Uterus (tissue), 2 donors: ENCODE measurements around the gene SFXN5.

Experiments
- CTCF ChIP-seq, 4 experiments: fragments of 200-600 bp in 2 of 4; fragments of 450-650 bp in 2 of 4; sonication (generic) in 2 of 4; IDR thresholded peaks; one replicate each; pipeline ENCODE4 v1.5.1; 2016 to 2019; ENCODE audit warnings: antibody characterized with exemption in 4 of 4, mild to moderate bottlenecking in 2 of 4, moderate library complexity in 1 of 4
- POLR2A ChIP-seq, 2 donors: fragments of 450-650 bp; IDR thresholded peaks; one replicate each; pipeline ENCODE4 v1.6.1; 2016; ENCODE audit warnings: antibody characterized with exemption in 2 of 2, mild to moderate bottlenecking in 1 of 2, moderate library complexity in 1 of 2

DNA sequence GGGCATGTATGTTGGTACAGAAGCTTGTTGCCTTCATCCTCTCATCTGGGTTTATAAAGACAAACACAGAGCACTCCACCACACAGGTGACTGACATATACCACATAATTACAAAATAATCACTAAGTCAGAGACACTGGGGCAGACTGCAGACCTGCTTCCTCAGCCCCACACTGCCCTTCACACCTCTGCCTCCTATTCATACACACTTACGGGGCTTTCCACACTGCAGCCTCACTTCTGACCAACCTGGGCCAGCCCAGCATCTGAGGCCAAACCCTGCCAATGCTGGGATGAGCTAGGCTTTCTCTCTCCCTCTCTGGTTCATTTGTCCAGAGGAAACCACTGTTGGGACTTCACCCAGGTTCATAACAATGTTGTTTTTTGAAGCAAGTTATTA is 149.7 kb downstream of the SFXN5 start:
- TF ChIP-seq CTCF (IDR thresholded peaks at IDR 0.05) (no peak), POLR2A (IDR thresholded peaks at IDR 0.05) (no peak)
